ENCODE results near the gene VAT1. TPM values are rescaled to one million over a fixed set of nuclear protein-coding genes. Genes with fewer than 3 reads are reported as not detected.

Gene VAT1
- total and polyA plus RNA-seq, 7 donors = 43.0 to 164 (median 85.9) TPM

DNA sequence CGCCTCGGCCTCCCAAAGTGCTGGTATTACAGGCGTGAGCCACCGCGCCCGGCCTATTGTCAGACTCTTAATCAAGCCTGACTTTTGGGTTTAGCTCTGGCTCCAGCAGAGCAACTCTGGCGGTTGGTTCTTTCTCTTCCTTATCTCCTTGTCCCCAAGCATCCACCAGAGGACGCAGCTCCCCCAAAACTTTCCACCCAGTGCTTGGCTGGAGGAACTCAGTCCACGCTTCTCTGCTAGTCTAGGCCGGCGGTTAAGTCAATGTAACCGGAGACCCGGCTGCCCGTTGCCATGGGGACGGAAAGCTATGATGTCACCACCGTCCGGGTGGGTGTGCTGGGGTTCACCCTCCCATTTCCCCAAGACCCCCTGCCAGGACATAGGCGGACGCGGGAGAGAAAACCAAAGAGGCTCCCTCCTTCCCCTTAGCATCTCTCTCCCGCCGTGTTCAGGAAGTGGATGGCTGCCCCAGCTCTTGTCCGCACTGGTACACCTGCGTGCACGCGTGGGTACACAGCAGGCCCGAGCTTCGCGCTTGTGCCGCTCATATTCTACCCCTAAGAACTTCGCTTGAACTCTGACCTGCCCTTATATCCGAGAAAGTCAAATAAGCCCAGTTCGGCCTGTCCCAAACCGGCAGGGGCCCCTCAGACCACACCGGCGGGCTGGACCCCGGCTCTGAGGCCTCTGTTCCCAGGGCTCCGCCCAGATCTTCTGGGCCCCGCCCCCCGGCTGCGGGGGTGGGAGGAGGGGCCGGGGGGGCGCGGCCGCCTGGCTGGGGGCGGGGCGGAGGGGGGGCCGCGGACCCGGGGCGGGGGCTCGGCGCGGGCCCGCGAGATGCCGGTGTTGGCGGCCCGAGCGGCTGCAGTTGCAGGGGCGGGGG is 2.5 kb upstream of the VAT1 start, which contains the start of gene RND2:
RND2 (plus strand) TSS at position 825 of the 883 bp plus-strand sequence. CDS start 117 bp downstream, outside the sequence.
- no peaks in the 10 kb centered on the region for H3K9me3 ChIP-seq
- no peaks in the 10 kb centered on the region for H3K27me3 ChIP-seq
- 1% methylated on average over 61 of the region's 61 CpGs for WGBS, 2 donors
- H3K4me1 ChIP-seq = peaks cover 0 to 33% (median 23%) of the 10 kb centered on the region in 4 donors
- DNase-seq = peak; percentile 97
- TF ChIP-seq POLR2A (IDR thresholded peaks at IDR 0.05) (peak in 1 of 2 donors; percentile 7), EP300 (IDR thresholded peaks at IDR 0.05) (no peak), POLR2AphosphoS5 (IDR thresholded peaks at IDR 0.05) (peak; percentile 50 to 63 (median 60))
- TF ChIP-seq, protein P1, sequence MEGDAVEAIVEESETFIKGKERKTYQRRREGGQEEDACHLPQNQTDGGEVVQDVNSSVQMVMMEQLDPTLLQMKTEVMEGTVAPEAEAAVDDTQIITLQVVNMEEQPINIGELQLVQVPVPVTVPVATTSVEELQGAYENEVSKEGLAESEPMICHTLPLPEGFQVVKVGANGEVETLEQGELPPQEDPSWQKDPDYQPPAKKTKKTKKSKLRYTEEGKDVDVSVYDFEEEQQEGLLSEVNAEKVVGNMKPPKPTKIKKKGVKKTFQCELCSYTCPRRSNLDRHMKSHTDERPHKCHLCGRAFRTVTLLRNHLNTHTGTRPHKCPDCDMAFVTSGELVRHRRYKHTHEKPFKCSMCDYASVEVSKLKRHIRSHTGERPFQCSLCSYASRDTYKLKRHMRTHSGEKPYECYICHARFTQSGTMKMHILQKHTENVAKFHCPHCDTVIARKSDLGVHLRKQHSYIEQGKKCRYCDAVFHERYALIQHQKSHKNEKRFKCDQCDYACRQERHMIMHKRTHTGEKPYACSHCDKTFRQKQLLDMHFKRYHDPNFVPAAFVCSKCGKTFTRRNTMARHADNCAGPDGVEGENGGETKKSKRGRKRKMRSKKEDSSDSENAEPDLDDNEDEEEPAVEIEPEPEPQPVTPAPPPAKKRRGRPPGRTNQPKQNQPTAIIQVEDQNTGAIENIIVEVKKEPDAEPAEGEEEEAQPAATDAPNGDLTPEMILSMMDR (IDR thresholded peaks at IDR 0.05) = peak; percentile 58 to 86 (median 76)
- peak within 1 kb of the TSS; percentile 79 to 86 (median 81) for H3K27ac ChIP-seq
- intact Hi-C loops (cut with DNase I) = loop anchor here (1.0 to 5.0 kb wide), 5 partner anchors 58 to 293 kb away; partner anchors contain the start of genes BRCA1 and TMEM106A
- H3K36me3 ChIP-seq = no peaks in the 10 kb centered on the region
- H3K4me3 ChIP-seq = peak within 1 kb of the TSS; percentile 37 to 63 (median 54)

DNA sequence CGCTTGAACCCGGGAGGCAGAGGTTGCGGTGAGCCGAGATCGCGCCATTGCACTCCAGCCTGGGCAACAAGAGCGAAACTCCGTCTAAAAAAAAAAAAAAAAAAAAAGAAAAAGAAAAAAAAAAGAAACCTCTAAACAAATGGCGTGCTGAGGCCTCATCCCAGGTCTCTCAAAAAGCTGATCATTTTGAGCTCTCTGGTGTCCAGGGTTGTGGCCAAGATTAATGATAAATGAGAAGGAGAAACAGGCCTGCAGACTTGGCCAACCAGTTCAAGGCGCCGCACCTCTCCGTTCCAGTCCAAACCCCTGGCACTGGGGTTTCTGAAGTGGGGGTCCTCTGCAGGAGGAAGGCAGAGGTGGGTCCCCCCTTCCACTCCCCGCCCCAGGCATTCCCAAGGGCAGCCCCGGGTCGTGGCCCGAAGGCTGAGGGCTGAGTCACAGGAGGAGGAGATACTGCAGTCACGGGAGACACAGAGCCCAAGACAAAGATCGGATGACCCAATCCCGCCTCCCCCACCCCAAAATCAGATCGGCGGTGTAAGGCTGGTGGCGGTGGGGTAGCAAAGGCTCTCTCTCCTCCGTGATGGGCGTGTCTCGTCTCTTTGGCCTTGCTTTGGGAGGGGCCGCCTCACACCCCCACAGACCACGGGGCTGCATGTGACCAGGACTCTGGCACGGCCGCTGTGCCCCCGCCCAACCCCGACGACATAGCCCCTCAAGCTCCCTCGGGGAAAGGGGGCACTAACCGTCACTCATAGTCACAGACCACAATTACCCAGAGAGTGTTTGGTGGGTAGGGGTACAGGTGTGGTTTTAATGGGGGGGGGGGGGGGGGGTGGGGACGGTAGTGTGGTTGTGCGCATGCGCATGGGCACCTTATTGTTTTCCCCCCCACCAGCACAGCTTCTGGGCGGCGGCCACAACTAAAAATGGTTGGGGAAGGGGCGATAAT is 1.1 kb downstream of the VAT1 start:
- DNase-seq = peak; percentile 93
- peaks cover 0 to 23% (median 16%) of the 10 kb centered on the region in 4 donors for H3K36me3 ChIP-seq
- peak overlapping the region; percentile 81 to 95 (median 90) for H3K27ac ChIP-seq
- H3K4me3 ChIP-seq = peak overlapping the region; percentile 77 to 97 (median 83)
- TF ChIP-seq POLR2A (IDR thresholded peaks at IDR 0.05) (no peak), POLR2AphosphoS5 (IDR thresholded peaks at IDR 0.05) (peak; percentile 55 to 69 (median 64)), EP300 (IDR thresholded peaks at IDR 0.05) (peak in 1 of 4 donors; percentile 14)
- TF ChIP-seq, protein P1 (IDR thresholded peaks at IDR 0.05) = no peak
- H3K4me1 ChIP-seq = peaks cover 0 to 50% (median 38%) of the 10 kb centered on the region in 4 donors
- H3K27me3 ChIP-seq = no peaks in the 10 kb centered on the region
- intact Hi-C loops (cut with DNase I) = loop anchor here (5.0 kb wide), 2 partner anchors 191 to 296 kb away; partner anchors contain the start of gene TMEM106A
- WGBS, 2 donors = 25 to 28% methylated on average over 38 of the region's 40 CpGs
- no peaks in the 10 kb centered on the region for H3K9me3 ChIP-seq

DNA sequence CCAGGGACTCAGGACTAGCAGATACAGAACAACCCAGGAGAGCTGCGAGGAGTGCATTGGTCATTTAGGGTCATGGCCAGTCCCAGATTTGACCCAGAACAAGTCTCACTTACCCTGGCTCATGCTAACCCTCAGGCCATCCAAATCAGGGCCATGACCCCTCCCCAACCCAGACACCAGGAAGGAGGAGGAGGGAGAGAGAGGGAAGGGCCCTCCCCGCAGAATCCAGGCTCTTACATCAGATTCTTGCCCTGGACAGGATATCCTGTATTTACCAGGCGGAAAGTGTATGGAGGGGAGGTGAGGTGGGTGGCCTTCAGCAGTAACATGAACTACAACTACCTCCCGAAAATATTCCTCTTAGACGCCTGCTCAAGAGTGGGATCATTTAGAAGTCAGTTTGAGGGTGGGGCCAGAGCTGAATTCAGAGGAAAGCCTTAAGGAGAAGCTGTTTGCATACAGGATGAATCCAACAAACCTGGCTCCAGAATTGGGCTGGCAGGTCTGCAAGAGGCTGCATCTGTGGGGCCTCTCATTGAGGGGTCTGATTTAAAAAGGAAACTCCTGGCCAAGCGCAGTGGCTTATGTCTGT is 2.1 kb downstream of the VAT1 start:
- Histone ChIP-seq H3K9me3 (no peaks in the 10 kb centered on the region), H3K4me3 (peak overlapping the region in 3 of 4 donors; percentile 77 to 97 (median 85)), H3K36me3 (peaks cover 0 to 32% (median 21%) of the 10 kb centered on the region in 4 donors), H3K27me3 (no peaks in the 10 kb centered on the region), H3K4me1 (peaks cover 0 to 52% (median 44%) of the 10 kb centered on the region in 4 donors), H3K27ac (peak overlapping the region; percentile 81 to 95 (median 90))
- no peak for TF ChIP-seq EP300 (IDR thresholded peaks at IDR 0.05)
- DNase-seq = no peak
- intact Hi-C loops (cut with DNase I) = loop anchor here (5.0 kb wide), 2 partner anchors 192 to 297 kb away; partner anchors contain the start of gene TMEM106A
- 76 to 79% methylated on average over 6 of the region's 6 CpGs for WGBS, 2 donors

DNA sequence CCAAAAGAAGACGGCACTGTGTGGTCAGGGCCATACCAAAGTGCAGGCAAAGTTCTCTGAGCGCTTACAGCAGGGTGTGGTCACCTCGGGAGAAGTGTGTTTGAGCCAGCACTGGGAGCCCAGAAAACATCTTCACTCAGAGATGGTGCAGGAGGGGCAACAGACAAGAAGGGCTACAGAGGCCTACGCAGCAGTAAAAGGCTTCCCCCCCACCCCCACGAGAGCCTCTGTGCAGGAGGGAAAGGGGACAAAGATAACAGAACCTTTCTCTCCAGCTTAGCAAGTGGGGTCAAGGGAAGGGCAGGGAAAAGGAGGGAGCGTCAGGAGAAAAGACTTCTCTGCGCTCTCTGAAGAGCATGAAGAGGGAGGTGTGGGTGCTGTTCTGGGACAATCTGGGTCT is 2.8 kb downstream of the VAT1 start:
- peaks cover 0 to 49% (median 44%) of the 10 kb centered on the region in 4 donors for H3K4me1 ChIP-seq
- peak overlapping the region in 2 of 4 donors; percentile 77 to 85 for H3K4me3 ChIP-seq
- H3K27ac ChIP-seq = peak overlapping the region; percentile 81 to 95 (median 90)
- TF ChIP-seq POLR2A (IDR thresholded peaks at IDR 0.05) = no peak
- TF ChIP-seq EP300 (IDR thresholded peaks at IDR 0.05) = no peak
- TF ChIP-seq, protein P1 (IDR thresholded peaks at IDR 0.05) = no peak
- no peak for TF ChIP-seq POLR2AphosphoS5 (IDR thresholded peaks at IDR 0.05)
- H3K27me3 ChIP-seq = no peaks in the 10 kb centered on the region
- no peak for DNase-seq
- H3K9me3 ChIP-seq = no peaks in the 10 kb centered on the region
- 19 to 42% methylated on average over 7 of the region's 7 CpGs for WGBS, 2 donors
- intact Hi-C loops (cut with DNase I) = no loop called here
- peaks cover 0 to 39% (median 25%) of the 10 kb centered on the region in 4 donors for H3K36me3 ChIP-seq

All from sigmoid colon (tissue), 7 donors.